Ishikawa (cell line): Measurements from ENCODE around the gene TANK.

ENCODE experiments used
- CEBPB ChIP-seq: IDR thresholded peaks from 2 replicates; pipeline ENCODE4 v1.6.1; 2012
- CREB1 ChIP-seq: IDR thresholded peaks from 2 replicates; pipeline ENCODE4 v1.6.1; 2012; ENCODE audit warnings: low read depth
- EGR1 ChIP-seq: IDR thresholded peaks from 2 replicates; pipeline ENCODE4 v1.6.1; 2012
- EP300 ChIP-seq: IDR thresholded peaks from 2 replicates; pipeline ENCODE4 v1.6.1; 2012; ENCODE audit warnings: borderline replicate concordance
- FOXM1 ChIP-seq: IDR thresholded peaks from 2 replicates; pipeline ENCODE4 v1.6.1; 2012; ENCODE audit warnings: low read depth, borderline replicate concordance
- NFIC ChIP-seq: IDR thresholded peaks from 2 replicates; pipeline ENCODE4 v1.6.1; 2012
- RAD21 ChIP-seq: IDR thresholded peaks from 2 replicates; pipeline ENCODE4 v1.6.1; 2012; ENCODE audit warnings: low read depth
- REST ChIP-seq: IDR thresholded peaks from 2 replicates; pipeline ENCODE4 v1.6.1; 2012; ENCODE audit warnings: low read depth, mild to moderate bottlenecking
- TAF1 ChIP-seq: IDR thresholded peaks from 2 replicates; pipeline ENCODE4 v1.6.1; 2012; ENCODE audit warnings: low read depth, mild to moderate bottlenecking
- TCF12 ChIP-seq: IDR thresholded peaks from 2 replicates; pipeline ENCODE4 v1.6.1; 2012; ENCODE audit warnings: low read depth
- TEAD4 ChIP-seq: IDR thresholded peaks from 2 replicates; pipeline ENCODE4 v1.6.1; 2012
- YY1 ChIP-seq: IDR thresholded peaks from 2 replicates; pipeline ENCODE4 v1.6.1; 2012; ENCODE audit warnings: low read depth
- ZBTB7A ChIP-seq: IDR thresholded peaks from 2 replicates; pipeline ENCODE4 v1.6.1; 2012; ENCODE audit warnings: low read depth
- TF ChIP-seq, protein P1 (sequence below): IDR thresholded peaks from 2 replicates; pipeline ENCODE4 v1.6.1; 2012
- TF ChIP-seq, protein P2 (sequence below): IDR thresholded peaks from 2 replicates; pipeline ENCODE4 v1.6.1; 2012

TANK gene

GRCh38 chr2:161113693-161114575 is 46.3 kb upstream of the TANK start:
- no peak for TF ChIP-seq REST
- TF ChIP-seq, protein P1, sequence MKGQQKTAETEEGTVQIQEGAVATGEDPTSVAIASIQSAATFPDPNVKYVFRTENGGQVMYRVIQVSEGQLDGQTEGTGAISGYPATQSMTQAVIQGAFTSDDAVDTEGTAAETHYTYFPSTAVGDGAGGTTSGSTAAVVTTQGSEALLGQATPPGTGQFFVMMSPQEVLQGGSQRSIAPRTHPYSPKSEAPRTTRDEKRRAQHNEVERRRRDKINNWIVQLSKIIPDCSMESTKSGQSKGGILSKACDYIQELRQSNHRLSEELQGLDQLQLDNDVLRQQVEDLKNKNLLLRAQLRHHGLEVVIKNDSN: no peak
- no peak for TF ChIP-seq RAD21
- TF ChIP-seq NFIC: no peak
- TF ChIP-seq CEBPB: no peak
- no peak for TF ChIP-seq TAF1
- no peak for TF ChIP-seq CREB1
- TF ChIP-seq ZBTB7A: no peak

DNA sequence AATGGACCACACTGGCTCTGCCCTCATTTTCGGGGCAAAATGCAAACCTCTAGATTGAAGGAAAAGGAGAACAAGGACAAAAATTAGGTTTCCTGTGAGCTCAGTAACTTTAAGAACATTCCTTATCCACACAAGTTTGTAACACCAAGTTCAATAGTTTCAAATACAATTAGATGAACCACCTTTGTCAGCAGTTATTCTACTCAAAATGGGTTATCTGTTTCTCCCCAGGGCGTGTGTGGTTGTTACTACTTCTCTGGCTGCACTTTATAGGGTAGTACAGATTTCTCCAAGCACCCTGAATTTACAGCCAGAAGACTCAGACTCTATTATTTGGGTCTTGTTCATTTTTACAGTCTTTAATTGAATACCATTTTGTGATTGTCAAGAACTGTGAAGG is 45.0 kb upstream of the TANK start:
- TF ChIP-seq TAF1 (no peak), YY1 (no peak), FOXM1 (no peak), CREB1 (no peak), ZBTB7A (no peak), EGR1 (no peak), CEBPB (no peak), EP300 (no peak), TCF12 (no peak), TEAD4 (no peak)
- TF ChIP-seq, protein P1: no peak
- TF ChIP-seq, protein P2, sequence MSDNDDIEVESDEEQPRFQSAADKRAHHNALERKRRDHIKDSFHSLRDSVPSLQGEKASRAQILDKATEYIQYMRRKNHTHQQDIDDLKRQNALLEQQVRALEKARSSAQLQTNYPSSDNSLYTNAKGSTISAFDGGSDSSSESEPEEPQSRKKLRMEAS: no peak

DNA sequence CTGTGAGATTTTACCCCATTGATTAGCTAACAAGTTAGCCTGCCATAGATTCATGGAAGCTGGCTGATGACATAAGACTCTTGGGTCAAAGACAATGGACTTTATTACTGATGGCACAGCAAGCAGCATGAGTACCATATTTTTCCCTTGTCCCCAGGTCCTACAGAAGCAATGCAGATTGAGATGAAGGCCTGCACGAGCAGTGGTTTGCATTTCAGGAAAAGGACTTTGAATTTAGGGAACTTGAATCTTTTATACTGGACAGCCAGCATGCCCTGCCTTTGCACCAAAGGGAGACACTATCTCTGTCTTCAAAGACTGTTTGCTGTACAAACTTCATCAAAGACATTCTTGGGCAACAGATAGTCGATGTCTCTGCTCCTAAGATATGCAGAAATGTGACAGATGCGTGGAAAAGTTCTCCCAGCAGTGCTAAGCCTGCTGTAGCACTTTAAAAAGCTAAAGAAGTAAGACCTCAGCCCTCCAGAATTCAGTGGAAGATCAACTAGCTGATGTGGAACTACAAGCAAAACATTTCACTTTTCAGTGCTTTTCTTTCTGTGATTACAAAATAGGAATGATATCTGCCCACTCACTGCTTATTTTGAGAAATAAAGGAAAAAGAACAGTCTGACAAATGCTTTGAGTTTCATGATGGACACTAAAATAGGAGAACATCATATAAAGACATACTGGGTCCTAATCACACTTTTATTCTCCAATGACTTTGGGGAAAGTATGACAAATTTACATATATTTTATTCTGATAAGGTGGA is 44.4 kb upstream of the TANK start:
- TF ChIP-seq YY1 (no peak), RAD21 (no peak), CREB1 (no peak), TAF1 (no peak), REST (no peak), EP300 (no peak), EGR1 (no peak), NFIC (no peak), ZBTB7A (no peak), TEAD4 (no peak), TCF12 (no peak), FOXM1 (no peak), CEBPB (no peak)
- TF ChIP-seq, protein P2: no peak
- TF ChIP-seq, protein P1: no peak

DNA sequence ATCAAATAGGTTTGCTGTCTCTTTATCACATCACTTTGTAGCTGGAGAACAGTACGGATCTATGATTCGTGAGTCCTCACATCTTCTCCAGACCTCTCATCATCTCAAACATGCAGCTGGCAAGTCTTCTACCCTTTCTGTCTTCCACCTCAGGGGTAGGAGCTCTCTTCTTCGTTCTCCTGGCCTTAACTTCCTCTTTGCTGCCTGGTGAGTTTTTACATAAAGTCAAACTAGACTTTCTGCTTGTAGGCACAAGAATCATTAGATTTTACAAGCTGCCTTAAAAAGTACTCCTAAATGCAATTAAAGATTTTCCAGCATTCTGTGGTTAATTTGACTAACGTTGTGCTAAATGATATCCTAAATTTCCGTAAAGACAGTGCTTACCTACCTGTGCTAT is 43.7 kb upstream of the TANK start:
- no peak for TF ChIP-seq EP300
- no peak for TF ChIP-seq NFIC
- no peak for TF ChIP-seq RAD21
- TF ChIP-seq TEAD4: no peak
- TF ChIP-seq FOXM1: no peak
- no peak for TF ChIP-seq CREB1
- no peak for TF ChIP-seq YY1
- no peak for TF ChIP-seq REST
- no peak for TF ChIP-seq EGR1
- TF ChIP-seq TAF1: no peak
- TF ChIP-seq ZBTB7A: no peak
- TF ChIP-seq, protein P2: no peak
- TF ChIP-seq CEBPB: no peak
- TF ChIP-seq, protein P1: no peak
- no peak for TF ChIP-seq TCF12
